GM20000 (cell line): ENCODE data around the gene ZNF710.
"Not testable (repeated sequence)": the region's sequence is repeated elsewhere in the genome, so short reads cannot be mapped to it uniquely, and the experiment has no call there.

Source experiments
- DNase-seq: peaks from one replicate; pipeline ENCODE4 v3.0.0; 2012; ENCODE audit warnings: low spot score
- TF ChIP-seq, protein P1 (sequence below): IDR thresholded peaks from 2 replicates; pipeline ENCODE4 v1.5.1; 2012; ENCODE audit warnings: mild to moderate bottlenecking, control low read depth; ENCODE audit errors: extremely low read depth, missing control alignments

ZNF710 gene, protein sequence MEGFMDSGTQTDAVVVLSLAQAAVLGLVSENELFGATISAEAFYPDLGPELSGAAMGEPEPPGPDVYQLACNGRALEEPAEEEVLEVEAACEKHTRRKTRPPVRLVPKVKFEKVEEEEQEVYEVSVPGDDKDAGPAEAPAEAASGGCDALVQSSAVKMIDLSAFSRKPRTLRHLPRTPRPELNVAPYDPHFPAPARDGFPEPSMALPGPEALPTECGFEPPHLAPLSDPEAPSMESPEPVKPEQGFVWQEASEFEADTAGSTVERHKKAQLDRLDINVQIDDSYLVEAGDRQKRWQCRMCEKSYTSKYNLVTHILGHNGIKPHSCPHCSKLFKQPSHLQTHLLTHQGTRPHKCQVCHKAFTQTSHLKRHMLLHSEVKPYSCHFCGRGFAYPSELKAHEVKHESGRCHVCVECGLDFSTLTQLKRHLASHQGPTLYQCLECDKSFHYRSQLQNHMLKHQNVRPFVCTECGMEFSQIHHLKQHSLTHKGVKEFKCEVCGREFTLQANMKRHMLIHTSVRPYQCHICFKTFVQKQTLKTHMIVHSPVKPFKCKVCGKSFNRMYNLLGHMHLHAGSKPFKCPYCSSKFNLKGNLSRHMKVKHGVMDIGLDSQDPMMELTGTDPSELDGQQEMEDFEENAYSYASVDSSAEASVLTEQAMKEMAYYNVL

DNA sequence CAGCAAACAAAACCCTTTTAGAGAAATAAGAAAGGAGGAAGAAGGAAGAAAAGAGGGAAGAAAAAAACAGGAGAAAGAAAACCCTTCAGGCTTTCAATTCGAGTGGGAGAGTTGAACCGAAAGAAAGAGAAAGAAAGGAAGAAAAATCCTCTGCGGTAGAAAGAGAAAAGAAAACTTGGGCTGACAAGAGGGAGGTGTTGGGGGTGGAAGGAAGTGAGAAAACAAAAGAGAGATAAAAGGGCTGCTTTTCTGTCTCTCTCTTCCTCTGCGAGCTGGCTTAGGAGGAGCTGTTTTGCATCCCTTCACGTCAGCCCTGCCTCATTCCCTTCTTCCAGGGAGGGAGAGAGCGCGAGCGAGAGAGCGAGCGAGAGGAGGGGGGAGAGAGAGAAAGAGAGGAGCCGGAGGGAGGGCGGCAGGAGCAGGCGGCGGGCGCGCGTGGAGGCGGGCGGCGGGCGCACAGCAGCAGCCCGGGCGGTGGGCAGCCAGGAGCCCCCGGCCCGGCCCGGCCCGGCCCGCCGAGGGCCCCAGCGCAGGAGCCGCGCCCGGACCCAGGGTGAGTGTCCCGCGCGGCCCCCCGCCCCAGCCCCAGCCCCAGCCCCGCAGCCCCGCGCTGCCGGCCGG, at the start of gene ZNF710:
Gene ZNF710, plus strand, starts transcription at position 263 of the 621 bp plus-strand sequence. CDS start 65,814 bp downstream, outside the sequence.
- TF ChIP-seq, protein P1, sequence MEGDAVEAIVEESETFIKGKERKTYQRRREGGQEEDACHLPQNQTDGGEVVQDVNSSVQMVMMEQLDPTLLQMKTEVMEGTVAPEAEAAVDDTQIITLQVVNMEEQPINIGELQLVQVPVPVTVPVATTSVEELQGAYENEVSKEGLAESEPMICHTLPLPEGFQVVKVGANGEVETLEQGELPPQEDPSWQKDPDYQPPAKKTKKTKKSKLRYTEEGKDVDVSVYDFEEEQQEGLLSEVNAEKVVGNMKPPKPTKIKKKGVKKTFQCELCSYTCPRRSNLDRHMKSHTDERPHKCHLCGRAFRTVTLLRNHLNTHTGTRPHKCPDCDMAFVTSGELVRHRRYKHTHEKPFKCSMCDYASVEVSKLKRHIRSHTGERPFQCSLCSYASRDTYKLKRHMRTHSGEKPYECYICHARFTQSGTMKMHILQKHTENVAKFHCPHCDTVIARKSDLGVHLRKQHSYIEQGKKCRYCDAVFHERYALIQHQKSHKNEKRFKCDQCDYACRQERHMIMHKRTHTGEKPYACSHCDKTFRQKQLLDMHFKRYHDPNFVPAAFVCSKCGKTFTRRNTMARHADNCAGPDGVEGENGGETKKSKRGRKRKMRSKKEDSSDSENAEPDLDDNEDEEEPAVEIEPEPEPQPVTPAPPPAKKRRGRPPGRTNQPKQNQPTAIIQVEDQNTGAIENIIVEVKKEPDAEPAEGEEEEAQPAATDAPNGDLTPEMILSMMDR = no peak
- DNase-seq = peak; percentile 89

DNA sequence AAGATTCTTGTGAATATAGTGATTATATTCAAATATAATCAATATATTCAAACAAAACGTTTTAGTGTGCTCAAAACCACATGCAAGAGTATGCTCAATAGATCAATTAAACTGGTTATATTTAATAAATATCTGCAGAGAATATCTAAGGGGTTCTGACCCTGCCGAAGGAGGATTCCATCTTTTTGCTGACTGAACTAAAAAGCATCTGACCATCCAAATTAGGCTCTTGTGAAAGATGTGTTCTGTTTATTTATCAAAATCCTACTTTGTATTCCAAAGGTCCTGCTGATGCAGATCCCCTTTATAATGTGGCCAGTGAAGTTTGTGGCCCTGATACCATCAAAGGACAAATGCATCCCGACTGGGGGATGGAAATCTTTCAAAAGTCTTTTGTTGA, 46.6 kb upstream of the ZNF710 start:
- TF ChIP-seq, protein P1 = no peak
- no peak for DNase-seq

DNA sequence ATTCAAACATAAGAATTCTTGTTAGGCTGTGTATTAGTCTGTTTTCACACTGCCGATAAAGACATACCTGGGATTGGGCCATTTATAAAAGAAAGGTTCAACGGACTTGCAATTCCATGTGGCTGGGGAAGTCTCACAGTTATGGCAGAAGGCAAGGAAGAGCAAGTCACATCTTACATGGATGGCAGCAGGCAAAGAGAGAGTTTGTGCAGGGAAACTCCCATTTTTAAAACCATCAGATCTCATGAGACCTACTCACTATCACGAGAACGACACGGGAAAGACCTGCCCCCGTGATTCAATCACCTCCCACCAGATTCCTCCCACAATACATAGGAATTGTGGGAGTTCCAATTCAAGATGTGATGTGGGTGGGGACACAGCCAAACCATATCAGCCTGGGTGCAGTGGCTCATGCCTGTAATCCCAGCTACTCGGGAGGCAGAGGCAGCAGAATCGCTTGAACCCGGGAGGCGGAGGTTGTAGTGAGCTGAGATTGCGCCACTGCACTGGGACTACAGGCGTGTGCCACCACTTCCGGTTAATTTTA, 45.6 kb upstream of the ZNF710 start:
- not testable (repeated sequence) for DNase-seq

DNA sequence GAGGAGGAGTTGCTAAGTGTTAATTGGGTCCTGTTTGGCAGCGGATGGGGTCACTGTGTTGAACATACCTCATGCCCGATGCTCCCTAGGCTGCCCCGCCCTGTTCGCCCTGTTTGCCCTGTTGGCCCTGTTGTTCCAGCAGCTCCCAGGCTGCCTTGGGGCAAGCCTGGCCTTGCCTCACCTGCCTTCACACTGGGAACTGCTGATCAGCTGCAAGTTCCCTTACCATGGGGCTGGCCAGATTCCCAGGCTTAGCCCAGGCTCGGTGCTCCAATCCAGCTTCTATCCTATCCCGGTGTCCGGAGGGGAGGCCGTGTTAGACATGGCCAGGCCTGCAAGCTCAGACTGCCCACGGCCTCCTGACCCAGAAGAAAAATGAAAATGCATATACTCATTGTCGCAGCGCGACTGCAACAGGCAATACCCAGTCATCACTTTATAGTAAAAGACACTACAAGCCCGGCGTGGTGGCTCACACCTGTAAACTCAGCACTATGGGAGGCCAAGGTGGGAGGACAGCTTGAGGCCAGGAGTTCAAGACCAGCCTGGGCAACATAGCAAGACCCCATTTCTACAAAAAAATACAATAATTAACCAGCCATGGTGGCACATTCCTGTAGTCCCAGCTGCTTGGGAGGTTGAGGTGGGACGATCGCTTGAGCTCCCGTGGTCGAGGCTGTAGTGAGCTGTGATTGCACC, 42.9 kb upstream of the ZNF710 start:
- DNase-seq = no peak
- TF ChIP-seq, protein P1 = no peak

DNA sequence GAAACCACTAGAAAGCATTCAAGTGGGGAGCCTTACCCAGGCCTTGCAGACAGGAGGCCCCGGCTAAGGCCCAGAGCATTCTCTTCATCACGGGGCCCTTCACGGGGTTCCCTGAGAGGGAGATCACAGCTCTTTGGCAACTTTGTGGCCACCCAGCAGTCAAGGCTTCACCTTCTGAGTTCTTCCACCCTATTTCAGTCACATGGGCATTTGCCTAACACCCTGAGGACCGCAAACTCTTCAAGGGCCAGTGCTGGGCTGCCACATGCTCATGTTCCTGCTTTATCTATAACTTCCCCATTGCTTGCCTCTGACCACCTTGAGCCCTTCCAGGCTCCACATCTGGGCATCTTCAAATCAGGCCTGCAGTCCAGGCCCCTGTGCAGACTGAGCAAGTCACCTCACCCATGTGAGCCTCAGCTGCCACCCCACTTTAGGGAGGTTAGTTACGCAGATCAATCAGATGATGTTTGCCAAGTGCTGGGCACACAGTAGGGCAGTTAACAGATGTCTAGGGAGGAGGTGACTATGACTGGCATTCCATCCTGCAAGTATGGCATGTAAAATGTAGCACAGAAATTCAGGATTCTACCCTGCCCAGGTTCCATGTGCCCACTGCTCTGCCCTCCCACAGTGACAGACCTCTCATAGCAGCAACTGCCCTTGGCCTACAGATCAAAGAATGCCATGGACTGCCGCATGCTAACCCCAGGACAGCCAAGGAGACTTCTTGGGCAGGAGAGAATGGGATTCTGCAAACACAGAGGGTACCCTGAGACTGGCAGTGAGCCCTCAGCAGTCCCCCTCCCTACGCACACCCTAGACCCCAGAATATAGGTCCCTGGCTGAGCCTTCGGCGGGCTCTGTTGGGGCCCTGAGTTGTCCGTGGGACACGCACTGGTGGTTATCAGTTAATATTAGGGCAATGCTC, 37.6 kb upstream of the ZNF710 start:
- TF ChIP-seq, protein P1 = no peak
- DNase-seq = no peak

DNA sequence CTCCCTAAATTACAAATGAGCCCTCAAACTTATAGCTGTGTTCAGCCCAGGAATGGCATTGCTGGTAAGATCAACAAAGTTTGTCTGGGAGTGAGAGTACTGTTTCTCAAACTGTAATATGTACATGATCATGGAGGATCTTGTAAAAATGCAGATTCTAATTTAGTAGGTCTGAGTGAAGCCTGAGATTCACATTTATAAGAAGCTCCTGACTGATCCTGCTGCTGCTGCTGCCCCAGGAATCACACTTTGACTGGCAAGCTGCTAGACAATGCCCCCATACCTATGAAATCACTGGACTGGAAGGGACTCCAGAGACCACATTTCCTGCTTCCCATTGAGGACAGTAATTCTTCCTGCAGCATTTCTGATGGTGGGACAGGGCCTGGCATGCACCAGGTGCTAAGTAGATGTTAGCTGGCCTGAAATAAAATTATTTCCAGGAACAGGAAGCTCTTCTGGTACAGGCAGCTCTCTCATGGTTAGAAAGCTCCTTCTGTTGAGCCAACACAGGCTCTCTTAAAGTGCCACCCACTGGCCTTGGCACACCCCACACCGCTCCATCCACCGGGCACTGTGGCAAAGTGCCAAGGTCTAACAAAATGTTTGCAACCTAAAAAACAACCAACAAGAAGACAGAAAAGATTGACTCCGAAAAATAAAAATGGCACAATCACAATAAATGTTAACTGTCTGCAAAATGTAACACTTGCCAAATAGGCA, 36.7 kb upstream of the ZNF710 start:
- no peak for DNase-seq
- TF ChIP-seq, protein P1 = no peak
